Stimulated activated CD4-positive, alpha-beta T cell treated with anti-CD3 and anti-CD28 coated beads, Interleukin-15, amount 100 ng/mL, for 48 hours (primary cell): ENCODE data around the gene ZNF367.
"Not testable (repeated sequence)": the region's sequence is repeated elsewhere in the genome, so short reads cannot be mapped to it uniquely, and the experiment has no call there.

ENCODE experiments used
- DNase-seq, 2 donors: peaks; one replicate each; pipeline ENCODE4 v3.0.0-alpha.2; 2020; ENCODE audit warnings: low read depth in 2 of 2

Gene ZNF367

GRCh38 chr9:96399325-96399633, 18.9 kb downstream of the ZNF367 start:
- DNase-seq: no peak

GRCh38 chr9:96398582-96399324, 19.4 kb downstream of the ZNF367 start:
- DNase-seq: no peak

GRCh38 chr9:96395964-96396363, 22.2 kb downstream of the ZNF367 start:
- DNase-seq: no peak

- DNase-seq: no peak
These were observed 23.2 kb downstream of the ZNF367 start for GRCh38 chr9:96394832-96395496.

- no peak for DNase-seq
These were observed 25.9 kb downstream of the ZNF367 start for GRCh38 chr9:96392263-96392662.

GRCh38 chr9:96391021-96391765, 27.0 kb downstream of the ZNF367 start:
- no peak for DNase-seq

- DNase-seq: no peak
These were observed 30.0 kb downstream of the ZNF367 start for GRCh38 chr9:96388144-96388543.

GRCh38 chr9:96386157-96386556, 32.0 kb downstream of the ZNF367 start:
- no peak for DNase-seq

GRCh38 chr9:96383165-96383942, 34.8 kb downstream of the ZNF367 start, which contains the start of gene SLC35D2:
SLC35D2 (minus strand) TSS chr9:96383711; CDS start chr9:96383634, 77 bp downstream.
- no peak for DNase-seq

GRCh38 chr9:96382839-96383164, 35.4 kb downstream of the ZNF367 start:
- no peak for DNase-seq

- no peak for DNase-seq
These were observed 36.0 kb downstream of the ZNF367 start for GRCh38 chr9:96382175-96382574.

- no peak for DNase-seq
These were observed 36.5 kb downstream of the ZNF367 start for GRCh38 chr9:96381696-96382095.

GRCh38 chr9:96381125-96381524, 37.0 kb downstream of the ZNF367 start:
- DNase-seq: no peak

- DNase-seq: no peak
These were observed 38.7 kb downstream of the ZNF367 start for GRCh38 chr9:96379461-96379860.

GRCh38 chr9:96378187-96378586, 40.0 kb downstream of the ZNF367 start:
- DNase-seq: no peak

- no peak for DNase-seq
These were observed 41.0 kb downstream of the ZNF367 start for GRCh38 chr9:96376891-96377874.

- DNase-seq: not testable (repeated sequence)
These were observed 42.7 kb downstream of the ZNF367 start for GRCh38 chr9:96375507-96375906.

GRCh38 chr9:96367943-96368342, 50.2 kb downstream of the ZNF367 start:
- no peak for DNase-seq

- no peak for DNase-seq
These were observed 54.8 kb downstream of the ZNF367 start for GRCh38 chr9:96363175-96363967.

- DNase-seq: not testable (repeated sequence)
These were observed 56.1 kb downstream of the ZNF367 start for GRCh38 chr9:96362119-96362518.
